Measurements from ENCODE around the gene PTGIR. TPM values are rescaled to one million over a fixed set of nuclear protein-coding genes. Genes with fewer than 3 reads are reported as not detected.
A peak's percentile ranks its signal among the peaks of the same experiment; 100 is the strongest.

The PTGIR gene
- total RNA-seq, 1 donor from 2014 or later: 0.26 TPM

DNA sequence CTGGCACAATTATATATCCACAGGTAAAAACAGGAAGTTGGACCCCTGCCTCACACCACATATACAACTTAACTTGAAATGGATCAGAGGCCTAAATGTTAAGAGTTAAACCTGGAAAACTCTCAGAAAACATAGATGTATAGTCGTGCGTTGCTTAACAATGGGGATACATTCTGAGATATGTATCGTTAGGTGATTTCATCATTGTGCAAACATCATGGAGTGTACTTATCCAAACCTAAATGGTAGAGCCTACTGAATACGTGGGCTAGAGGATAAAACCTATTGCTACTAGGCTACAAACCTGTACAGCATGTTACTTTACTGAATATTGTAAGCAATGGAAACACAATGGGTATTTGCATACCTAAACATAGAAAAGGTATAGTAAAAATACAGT is 38.6 kb downstream of the PTGIR start:
- Histone ChIP-seq H3K36me3 (ENCODE audit: control insufficient read depth, insufficient read depth, low read length) (no peaks in the 10 kb centered on the region), H3K4me3 (ENCODE audit: low read depth, low read length) (no peak overlapping the region), H3K27me3 (ENCODE audit: control insufficient read depth, insufficient read depth, low read length) (no peaks in the 10 kb centered on the region)
- DNase-seq (ENCODE audit: low read depth): peak; percentile 5
- no peak for FAIRE-seq
- TF ChIP-seq, protein P1, sequence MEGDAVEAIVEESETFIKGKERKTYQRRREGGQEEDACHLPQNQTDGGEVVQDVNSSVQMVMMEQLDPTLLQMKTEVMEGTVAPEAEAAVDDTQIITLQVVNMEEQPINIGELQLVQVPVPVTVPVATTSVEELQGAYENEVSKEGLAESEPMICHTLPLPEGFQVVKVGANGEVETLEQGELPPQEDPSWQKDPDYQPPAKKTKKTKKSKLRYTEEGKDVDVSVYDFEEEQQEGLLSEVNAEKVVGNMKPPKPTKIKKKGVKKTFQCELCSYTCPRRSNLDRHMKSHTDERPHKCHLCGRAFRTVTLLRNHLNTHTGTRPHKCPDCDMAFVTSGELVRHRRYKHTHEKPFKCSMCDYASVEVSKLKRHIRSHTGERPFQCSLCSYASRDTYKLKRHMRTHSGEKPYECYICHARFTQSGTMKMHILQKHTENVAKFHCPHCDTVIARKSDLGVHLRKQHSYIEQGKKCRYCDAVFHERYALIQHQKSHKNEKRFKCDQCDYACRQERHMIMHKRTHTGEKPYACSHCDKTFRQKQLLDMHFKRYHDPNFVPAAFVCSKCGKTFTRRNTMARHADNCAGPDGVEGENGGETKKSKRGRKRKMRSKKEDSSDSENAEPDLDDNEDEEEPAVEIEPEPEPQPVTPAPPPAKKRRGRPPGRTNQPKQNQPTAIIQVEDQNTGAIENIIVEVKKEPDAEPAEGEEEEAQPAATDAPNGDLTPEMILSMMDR (IDR thresholded peaks at IDR 0.05; ENCODE audit: insufficient read depth, low read length, severe bottlenecking): no peak

- Histone ChIP-seq H3K36me3 (ENCODE audit: control insufficient read depth, insufficient read depth, low read length) (no peaks in the 10 kb centered on the region), H3K4me3 (ENCODE audit: low read depth, low read length) (no peak overlapping the region), H3K27me3 (ENCODE audit: control insufficient read depth, insufficient read depth, low read length) (no peaks in the 10 kb centered on the region)
- FAIRE-seq: no peak
- TF ChIP-seq, protein P1 (IDR thresholded peaks at IDR 0.05; ENCODE audit: insufficient read depth, low read length, severe bottlenecking): no peak
- DNase-seq (ENCODE audit: low read depth): no peak
Measured at GRCh38 chr19:46585539-46585938, 39.4 kb downstream of the PTGIR start.

DNA sequence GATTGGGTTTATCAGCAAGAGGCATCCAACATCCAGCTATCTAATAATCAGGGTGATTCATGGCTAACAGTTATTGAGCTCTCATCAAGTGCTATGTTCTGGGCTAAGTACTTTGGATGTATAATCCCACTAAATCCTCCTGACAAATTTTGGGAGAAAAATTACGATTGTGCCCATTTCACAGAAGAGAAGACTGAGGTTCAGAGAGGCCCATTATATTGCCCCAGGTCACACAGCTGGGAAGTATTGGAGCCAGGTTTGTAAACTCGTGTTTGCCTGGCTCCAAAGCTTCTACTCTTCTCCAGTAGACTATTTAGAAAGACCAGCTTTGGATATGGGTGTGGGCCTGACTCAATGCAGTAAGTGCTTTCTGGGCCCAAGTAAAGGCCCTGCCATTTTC is 44.6 kb downstream of the PTGIR start:
- TF ChIP-seq, protein P1 (IDR thresholded peaks at IDR 0.05; ENCODE audit: insufficient read depth, low read length, severe bottlenecking): no peak
- Histone ChIP-seq H3K36me3 (ENCODE audit: control insufficient read depth, insufficient read depth, low read length) (no peaks in the 10 kb centered on the region), H3K27me3 (ENCODE audit: control insufficient read depth, insufficient read depth, low read length) (no peaks in the 10 kb centered on the region), H3K4me3 (ENCODE audit: low read depth, low read length) (no peak overlapping the region)
- DNase-seq (ENCODE audit: low read depth): no peak
- no peak for FAIRE-seq

GRCh38 chr19:46579361-46579879 is 45.5 kb downstream of the PTGIR start:
- Histone ChIP-seq H3K36me3 (ENCODE audit: control insufficient read depth, insufficient read depth, low read length) (no peaks in the 10 kb centered on the region), H3K4me3 (ENCODE audit: low read depth, low read length) (no peak overlapping the region), H3K27me3 (ENCODE audit: control insufficient read depth, insufficient read depth, low read length) (no peaks in the 10 kb centered on the region)
- DNase-seq (ENCODE audit: low read depth) (no peak), FAIRE-seq (no peak)
- TF ChIP-seq, protein P1 (IDR thresholded peaks at IDR 0.05; ENCODE audit: insufficient read depth, low read length, severe bottlenecking): peak; percentile 27

GRCh38 chr19:46578450-46578849 is 46.4 kb downstream of the PTGIR start:
- DNase-seq (ENCODE audit: low read depth): no peak
- TF ChIP-seq, protein P1 (IDR thresholded peaks at IDR 0.05; ENCODE audit: insufficient read depth, low read length, severe bottlenecking): no peak
- no peaks in the 10 kb centered on the region for H3K36me3 ChIP-seq (ENCODE audit: control insufficient read depth, insufficient read depth, low read length)
- H3K4me3 ChIP-seq (ENCODE audit: low read depth, low read length): no peak overlapping the region
- FAIRE-seq: no peak
- no peaks in the 10 kb centered on the region for H3K27me3 ChIP-seq (ENCODE audit: control insufficient read depth, insufficient read depth, low read length)

DNA sequence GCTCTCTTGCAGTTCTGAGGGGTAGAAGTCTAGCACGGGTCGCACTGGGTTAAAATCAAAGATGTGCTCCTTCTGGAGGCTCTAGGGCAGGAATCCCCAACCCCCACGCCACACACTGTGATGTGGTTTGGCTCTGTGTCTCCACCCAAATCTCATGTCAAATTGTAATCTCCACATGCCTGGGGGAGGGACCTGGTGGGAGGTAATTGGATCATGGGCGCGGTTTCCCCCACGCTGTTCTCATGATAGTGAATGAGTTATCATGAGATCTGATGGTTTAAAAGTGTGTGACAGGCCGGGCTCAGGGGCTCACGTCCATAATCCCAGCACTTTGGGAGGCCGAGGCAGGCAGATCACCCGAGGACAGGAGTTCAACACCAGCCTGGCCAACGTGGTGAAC is 50.4 kb downstream of the PTGIR start:
- DNase-seq (ENCODE audit: low read depth) (no peak), FAIRE-seq (no peak)
- Histone ChIP-seq H3K36me3 (ENCODE audit: control insufficient read depth, insufficient read depth, low read length) (no peaks in the 10 kb centered on the region), H3K27me3 (ENCODE audit: control insufficient read depth, insufficient read depth, low read length) (no peaks in the 10 kb centered on the region), H3K4me3 (ENCODE audit: low read depth, low read length) (no peak overlapping the region)
- TF ChIP-seq, protein P1 (IDR thresholded peaks at IDR 0.05; ENCODE audit: insufficient read depth, low read length, severe bottlenecking): no peak

Measured in bronchial epithelial cell (primary cell).